Stomach (tissue), 4 donors: ENCODE results near the gene LRRC8C.

Experiments used
- EP300 ChIP-seq: sonication (generic); formaldehyde crosslinking; IDR thresholded peaks from one replicate; pipeline ENCODE4 v1.6.1; 2017; ENCODE audit warnings: antibody characterized with exemption
- POLR2A ChIP-seq, 4 donors: fragments of 450-650 bp; IDR thresholded peaks; one replicate each; pipeline ENCODE4 v1.6.1; 2016; ENCODE audit warnings: antibody characterized with exemption in 4 of 4, control low read depth in 2 of 4, mild to moderate bottlenecking in 1 of 4, moderate library complexity in 1 of 4
- POLR2AphosphoS5 ChIP-seq, 3 donors: sonication (generic); formaldehyde crosslinking; IDR thresholded peaks; one replicate each; pipeline ENCODE4 v1.6.1; 2016; ENCODE audit warnings: antibody characterized with exemption in 3 of 3
- TF ChIP-seq, protein P1 (sequence below), 7 experiments: fragments of 450-650 bp in 4 of 7; fragments of 200-600 bp in 3 of 7; sonication (generic) in 3 of 7; IDR thresholded peaks; one replicate each; pipeline ENCODE4 v1.5.1; 2016 to 2019; ENCODE audit warnings: antibody characterized with exemption in 7 of 7, control low read depth in 2 of 7, mild to moderate bottlenecking in 1 of 7

- TF ChIP-seq, protein P1, sequence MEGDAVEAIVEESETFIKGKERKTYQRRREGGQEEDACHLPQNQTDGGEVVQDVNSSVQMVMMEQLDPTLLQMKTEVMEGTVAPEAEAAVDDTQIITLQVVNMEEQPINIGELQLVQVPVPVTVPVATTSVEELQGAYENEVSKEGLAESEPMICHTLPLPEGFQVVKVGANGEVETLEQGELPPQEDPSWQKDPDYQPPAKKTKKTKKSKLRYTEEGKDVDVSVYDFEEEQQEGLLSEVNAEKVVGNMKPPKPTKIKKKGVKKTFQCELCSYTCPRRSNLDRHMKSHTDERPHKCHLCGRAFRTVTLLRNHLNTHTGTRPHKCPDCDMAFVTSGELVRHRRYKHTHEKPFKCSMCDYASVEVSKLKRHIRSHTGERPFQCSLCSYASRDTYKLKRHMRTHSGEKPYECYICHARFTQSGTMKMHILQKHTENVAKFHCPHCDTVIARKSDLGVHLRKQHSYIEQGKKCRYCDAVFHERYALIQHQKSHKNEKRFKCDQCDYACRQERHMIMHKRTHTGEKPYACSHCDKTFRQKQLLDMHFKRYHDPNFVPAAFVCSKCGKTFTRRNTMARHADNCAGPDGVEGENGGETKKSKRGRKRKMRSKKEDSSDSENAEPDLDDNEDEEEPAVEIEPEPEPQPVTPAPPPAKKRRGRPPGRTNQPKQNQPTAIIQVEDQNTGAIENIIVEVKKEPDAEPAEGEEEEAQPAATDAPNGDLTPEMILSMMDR (IDR thresholded peaks at IDR 0.05): no peak
- TF ChIP-seq EP300 (no peak), POLR2A (IDR thresholded peaks at IDR 0.05) (no peak), POLR2AphosphoS5 (IDR thresholded peaks at IDR 0.05) (no peak)
Observed at GRCh38 chr1:89763649-89763986, 130.7 kb downstream of the LRRC8C start.
